Astrocyte (in vitro differentiated cells and primary cell): ENCODE measurements around the gene CAPZB.

Source experiments
- EZH2 ChIP-seq: IDR thresholded peaks from 2 replicates; pipeline ENCODE4 v1.6.1; 2012; ENCODE audit warnings: mild to moderate bottlenecking, low read length, inconsistent platforms; ENCODE audit not compliant: insufficient read depth
- TF ChIP-seq, protein P1 (sequence below): IDR thresholded peaks from 2 replicates; pipeline ENCODE4 v1.5.1; 2011; ENCODE audit warnings: low read depth, mild to moderate bottlenecking, inconsistent platforms, low read length, moderate library complexity; ENCODE audit not compliant: insufficient read depth

- TF ChIP-seq, protein P1, sequence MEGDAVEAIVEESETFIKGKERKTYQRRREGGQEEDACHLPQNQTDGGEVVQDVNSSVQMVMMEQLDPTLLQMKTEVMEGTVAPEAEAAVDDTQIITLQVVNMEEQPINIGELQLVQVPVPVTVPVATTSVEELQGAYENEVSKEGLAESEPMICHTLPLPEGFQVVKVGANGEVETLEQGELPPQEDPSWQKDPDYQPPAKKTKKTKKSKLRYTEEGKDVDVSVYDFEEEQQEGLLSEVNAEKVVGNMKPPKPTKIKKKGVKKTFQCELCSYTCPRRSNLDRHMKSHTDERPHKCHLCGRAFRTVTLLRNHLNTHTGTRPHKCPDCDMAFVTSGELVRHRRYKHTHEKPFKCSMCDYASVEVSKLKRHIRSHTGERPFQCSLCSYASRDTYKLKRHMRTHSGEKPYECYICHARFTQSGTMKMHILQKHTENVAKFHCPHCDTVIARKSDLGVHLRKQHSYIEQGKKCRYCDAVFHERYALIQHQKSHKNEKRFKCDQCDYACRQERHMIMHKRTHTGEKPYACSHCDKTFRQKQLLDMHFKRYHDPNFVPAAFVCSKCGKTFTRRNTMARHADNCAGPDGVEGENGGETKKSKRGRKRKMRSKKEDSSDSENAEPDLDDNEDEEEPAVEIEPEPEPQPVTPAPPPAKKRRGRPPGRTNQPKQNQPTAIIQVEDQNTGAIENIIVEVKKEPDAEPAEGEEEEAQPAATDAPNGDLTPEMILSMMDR = no peak
- TF ChIP-seq EZH2 = no peak
Observed at GRCh38 chr1:19388980-19389379, 96.4 kb downstream of the CAPZB start.
